Esophagus muscularis mucosa (tissue), 4 donors: ENCODE results near the gene RTBDN. TPM values are rescaled to one million over a fixed set of nuclear protein-coding genes. Genes with fewer than 3 reads are reported as not detected.

Experiments
- DNase-seq: peaks from one replicate; pipeline ENCODE4 v3.0.0-alpha.2; 2017; ENCODE audit errors: extremely low spot score
- H3K27ac ChIP-seq, 4 donors: fragments of 200-600 bp; sonication (generic); replicated peaks in 1 of 4; 1 replicate in 3 of 4; 2 replicates in 1 of 4; pipeline ENCODE4 v1.5.1; 2016 to 2019; ENCODE audit warnings: mild to moderate bottlenecking in 1 of 4
- H3K27me3 ChIP-seq, 4 donors: fragments of 200-600 bp; sonication (generic); one replicate each; pipeline versions ENCODE4 v1.5.1 to v1.6.0; 2016 to 2019
- H3K36me3 ChIP-seq, 4 donors: fragments of 200-600 bp; sonication (generic); one replicate each; pipeline ENCODE4 v1.5.1; 2016 to 2019
- H3K4me1 ChIP-seq, 4 donors: fragments of 200-600 bp; sonication (generic); one replicate each; pipeline ENCODE4 v1.5.1; 2016 to 2019
- H3K4me3 ChIP-seq, 4 donors: fragments of 200-600 bp; sonication (generic); 1 replicate in 2 of 4; 2 replicates in 2 of 4; pipeline ENCODE4 v1.5.1; 2016 to 2019; ENCODE audit warnings: mild to moderate bottlenecking in 4 of 4, moderate library complexity in 1 of 4
- H3K9me3 ChIP-seq, 4 donors: fragments of 200-600 bp; sonication (generic); 1 replicate in 3 of 4; 2 replicates in 1 of 4; pipeline ENCODE4 v1.5.1; 2016 to 2019
- EP300 ChIP-seq: sonication (generic); formaldehyde crosslinking; IDR thresholded peaks from one replicate; pipeline ENCODE4 v1.6.1; 2017; ENCODE audit warnings: antibody characterized with exemption
- POLR2A ChIP-seq: fragments of 450-650 bp; IDR thresholded peaks from one replicate; pipeline ENCODE4 v1.6.1; 2017; ENCODE audit warnings: antibody characterized with exemption, moderate library complexity, mild to moderate bottlenecking, low read depth
- POLR2AphosphoS5 ChIP-seq, 2 donors: sonication (generic); formaldehyde crosslinking; IDR thresholded peaks; one replicate each; pipeline ENCODE4 v1.6.1; 2017; ENCODE audit warnings: antibody characterized with exemption in 2 of 2
- WGBS: methylation state at CpG from one replicate; pipeline ENCODE4 v1.1.5; 2018; 5-methylcytosine and 5-hydroxymethylcytosine counted together
- intact Hi-C: fragments of 100-400 bp; cut with DNase I; formaldehyde crosslinking; loops from one replicate; pipeline ENCODE4 v1.15.1; 2023
- total RNA-seq, 4 donors: library from RNA; depleted of rRNA; stranded (reverse); fragments of >200 nt; gene quantifications; one replicate each; pipeline versions ENCODE4 v1.1.0 to v1.2.1, GENCODE V29; 2016
- TF ChIP-seq, protein P1 (sequence below), 3 experiments: fragments of 200-600 bp in 2 of 3; fragments of 450-650 bp in 1 of 3; sonication (generic) in 2 of 3; IDR thresholded peaks; one replicate each; pipeline ENCODE4 v1.5.1; 2017 to 2019; ENCODE audit warnings: antibody characterized with exemption in 3 of 3, mild to moderate bottlenecking in 2 of 3, moderate library complexity in 1 of 3

Gene RTBDN
- total RNA-seq, 4 donors from 2014 or later = 0.52 to 0.83 TPM; not detected in 2

- Histone ChIP-seq H3K27ac (peak overlapping the region; percentile 97 to 99 (median 99)), H3K36me3 (peaks cover 0 to 10% (median 0%) of the 10 kb centered on the region in 4 donors), H3K9me3 (peaks cover 0 to 3% (median 0%) of the 10 kb centered on the region in 4 donors), H3K4me3 (peak overlapping the region; percentile 87 to 97 (median 90)), H3K27me3 (no peaks in the 10 kb centered on the region), H3K4me1 (peaks cover 49 to 74% (median 69%) of the 10 kb centered on the region in 4 donors)
- WGBS = 35% methylated on average over 4 of the region's 4 CpGs
- TF ChIP-seq, protein P1, sequence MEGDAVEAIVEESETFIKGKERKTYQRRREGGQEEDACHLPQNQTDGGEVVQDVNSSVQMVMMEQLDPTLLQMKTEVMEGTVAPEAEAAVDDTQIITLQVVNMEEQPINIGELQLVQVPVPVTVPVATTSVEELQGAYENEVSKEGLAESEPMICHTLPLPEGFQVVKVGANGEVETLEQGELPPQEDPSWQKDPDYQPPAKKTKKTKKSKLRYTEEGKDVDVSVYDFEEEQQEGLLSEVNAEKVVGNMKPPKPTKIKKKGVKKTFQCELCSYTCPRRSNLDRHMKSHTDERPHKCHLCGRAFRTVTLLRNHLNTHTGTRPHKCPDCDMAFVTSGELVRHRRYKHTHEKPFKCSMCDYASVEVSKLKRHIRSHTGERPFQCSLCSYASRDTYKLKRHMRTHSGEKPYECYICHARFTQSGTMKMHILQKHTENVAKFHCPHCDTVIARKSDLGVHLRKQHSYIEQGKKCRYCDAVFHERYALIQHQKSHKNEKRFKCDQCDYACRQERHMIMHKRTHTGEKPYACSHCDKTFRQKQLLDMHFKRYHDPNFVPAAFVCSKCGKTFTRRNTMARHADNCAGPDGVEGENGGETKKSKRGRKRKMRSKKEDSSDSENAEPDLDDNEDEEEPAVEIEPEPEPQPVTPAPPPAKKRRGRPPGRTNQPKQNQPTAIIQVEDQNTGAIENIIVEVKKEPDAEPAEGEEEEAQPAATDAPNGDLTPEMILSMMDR (IDR thresholded peaks at IDR 0.05) = no peak
- TF ChIP-seq EP300 (no peak), POLR2AphosphoS5 (IDR thresholded peaks at IDR 0.05) (no peak), POLR2A (no peak)
- intact Hi-C loops = no loop called here
- DNase-seq = no peak
Observed at GRCh38 chr19:12788042-12788681, 46.2 kb downstream of the RTBDN start.

- no peak overlapping the region for H3K4me3 ChIP-seq
- H3K9me3 ChIP-seq = peaks cover 0 to 3% (median 0%) of the 10 kb centered on the region in 4 donors
- 75% methylated on average over 10 of the region's 10 CpGs for WGBS
- H3K36me3 ChIP-seq = peaks cover 0 to 4% (median 0%) of the 10 kb centered on the region in 4 donors
- no peak for DNase-seq
- no peaks in the 10 kb centered on the region for H3K27me3 ChIP-seq
- H3K4me1 ChIP-seq = peaks cover 54 to 81% (median 75%) of the 10 kb centered on the region in 4 donors
- intact Hi-C loops = no loop called here
- peak overlapping the region; percentile 97 to 99 (median 99) for H3K27ac ChIP-seq
- TF ChIP-seq, protein P1 (IDR thresholded peaks at IDR 0.05) = no peak
- no peak for TF ChIP-seq EP300
- no peak for TF ChIP-seq POLR2A
- TF ChIP-seq POLR2AphosphoS5 (IDR thresholded peaks at IDR 0.05) = no peak
Observed at GRCh38 chr19:12787458-12787857, 46.9 kb downstream of the RTBDN start.

GRCh38 chr19:12786952-12787351 is 47.4 kb downstream of the RTBDN start:
- H3K27ac ChIP-seq = peak overlapping the region; percentile 97 to 99 (median 99)
- WGBS = 100% methylated on average over 2 of the region's 3 CpGs
- H3K27me3 ChIP-seq = no peaks in the 10 kb centered on the region
- intact Hi-C loops = no loop called here
- H3K36me3 ChIP-seq = no peaks in the 10 kb centered on the region
- H3K4me3 ChIP-seq = no peak overlapping the region
- TF ChIP-seq, protein P1 (IDR thresholded peaks at IDR 0.05) = no peak
- TF ChIP-seq POLR2AphosphoS5 (IDR thresholded peaks at IDR 0.05) (no peak), EP300 (no peak), POLR2A (no peak)
- peaks cover 58 to 86% (median 80%) of the 10 kb centered on the region in 4 donors for H3K4me1 ChIP-seq
- H3K9me3 ChIP-seq = peaks cover 0 to 3% (median 0%) of the 10 kb centered on the region in 4 donors
- DNase-seq = no peak

GRCh38 chr19:12786141-12786870 is 48.1 kb downstream of the RTBDN start:
- Histone ChIP-seq H3K36me3 (no peaks in the 10 kb centered on the region), H3K9me3 (peaks cover 0 to 1% (median 0%) of the 10 kb centered on the region in 4 donors), H3K4me3 (no peak overlapping the region), H3K27me3 (no peaks in the 10 kb centered on the region), H3K27ac (peak overlapping the region; percentile 97 to 99 (median 99)), H3K4me1 (peaks cover 63 to 92% (median 84%) of the 10 kb centered on the region in 4 donors)
- DNase-seq = no peak
- intact Hi-C loops = no loop called here
- 60% methylated on average over 6 of the region's 18 CpGs for WGBS
- TF ChIP-seq, protein P1 (IDR thresholded peaks at IDR 0.05) = no peak
- TF ChIP-seq POLR2A (no peak), EP300 (no peak), POLR2AphosphoS5 (IDR thresholded peaks at IDR 0.05) (no peak)
